Neural progenitor cell (in vitro differentiated cells): ENCODE results near the gene VAV3.

Experiments
- CTCF ChIP-seq: fragments of 200-600 bp; sonication (generic); IDR thresholded peaks from 2 replicates; pipeline ENCODE4 v1.5.1; 2017; ENCODE audit warnings: antibody characterized with exemption, mild to moderate bottlenecking
- EZH2 ChIP-seq: fragments of 200-600 bp; sonication (generic); IDR thresholded peaks from 2 replicates; pipeline ENCODE4 v1.6.1; 2017; ENCODE audit warnings: antibody characterized with exemption, mild to moderate bottlenecking, moderate library complexity
- EZH2phosphoT487 ChIP-seq: fragments of 200-600 bp; sonication (generic); IDR thresholded peaks from 2 replicates; pipeline ENCODE4 v1.6.1; 2017; ENCODE audit warnings: antibody characterized with exemption

- no peak for TF ChIP-seq CTCF
- no peak for TF ChIP-seq EZH2phosphoT487
- no peak for TF ChIP-seq EZH2
These were observed 344.2 kb downstream of the VAV3 start for GRCh38 chr1:107620753-107621152.
